Cerebellar nuclear complex (tissue), 1 donor: ENCODE results near the gene ST6GALNAC1.
"Not testable (repeated sequence)": the region's sequence is repeated elsewhere in the genome, so short reads cannot be mapped to it uniquely, and the experiment has no call there.

Experiments
- DNase-seq, 2 experiments: peaks; one replicate each; lab custom pipeline; 2025; lab: John Stamatoyannopoulos, UW

Gene ST6GALNAC1

GRCh38 chr17:76612465-76612864, 31.1 kb downstream of the ST6GALNAC1 start:
- no peak for DNase-seq

- no peak for DNase-seq
Measured at GRCh38 chr17:76611758-76612157, 31.8 kb downstream of the ST6GALNAC1 start.

- not testable (repeated sequence) for DNase-seq
Measured at GRCh38 chr17:76611080-76611749, 32.3 kb downstream of the ST6GALNAC1 start.

- not testable (repeated sequence) for DNase-seq
Measured at GRCh38 chr17:76606685-76607084, 36.9 kb downstream of the ST6GALNAC1 start.

- DNase-seq: no peak
Measured at GRCh38 chr17:76601065-76601464, 42.5 kb downstream of the ST6GALNAC1 start.

GRCh38 chr17:76599694-76600460, 43.7 kb downstream of the ST6GALNAC1 start:
- DNase-seq: no peak

- DNase-seq: no peak
Measured at GRCh38 chr17:76598004-76598439, 45.5 kb downstream of the ST6GALNAC1 start.

- no peak for DNase-seq
Measured at GRCh38 chr17:76597156-76598003, 46.2 kb downstream of the ST6GALNAC1 start.

GRCh38 chr17:76594690-76595089, 48.9 kb downstream of the ST6GALNAC1 start:
- no peak for DNase-seq

GRCh38 chr17:76593959-76594358, 49.6 kb downstream of the ST6GALNAC1 start:
- no peak for DNase-seq

GRCh38 chr17:76593384-76593826, 50.2 kb downstream of the ST6GALNAC1 start:
- DNase-seq: no peak

GRCh38 chr17:76588182-76588581, 55.4 kb downstream of the ST6GALNAC1 start:
- DNase-seq: no peak

- DNase-seq: no peak
Measured at GRCh38 chr17:76586741-76587487, 56.6 kb downstream of the ST6GALNAC1 start.

- no peak for DNase-seq
Measured at GRCh38 chr17:76585649-76586593, 57.6 kb downstream of the ST6GALNAC1 start, which contains the start of gene ST6GALNAC2. Gene ST6GALNAC2, minus strand, starts transcription at chr17:76585860. Its CDS starts 52 bp downstream, at chr17:76585808.

GRCh38 chr17:76585033-76585648, 58.4 kb downstream of the ST6GALNAC1 start:
- no peak for DNase-seq

GRCh38 chr17:76584427-76585032, 59.0 kb downstream of the ST6GALNAC1 start:
- no peak for DNase-seq

- no peak for DNase-seq
Measured at GRCh38 chr17:76582660-76583059, 60.9 kb downstream of the ST6GALNAC1 start.

- no peak for DNase-seq
Measured at GRCh38 chr17:76581515-76581914, 62.0 kb downstream of the ST6GALNAC1 start.

GRCh38 chr17:76579281-76579680, 64.3 kb downstream of the ST6GALNAC1 start:
- no peak for DNase-seq
